Metanephros (tissue), 2 donors: ENCODE data around the gene FBXL17. TPM values are rescaled to one million over a fixed set of nuclear protein-coding genes. Genes with fewer than 3 reads are reported as not detected.

Experiments used
- small RNA-seq: library from RNA; depleted of rRNA; stranded (forward); fragments of <200 nt; gene quantifications from one replicate; pipeline ENCODE3, GENCODE V24; 2014; ENCODE audit warnings: low replicate concordance
- total RNA-seq: library from RNA; depleted of rRNA; stranded (reverse); fragments of >200 nt; gene quantifications from one replicate; pipeline ENCODE4 v1.2.3, GENCODE V29; 2014

The FBXL17 gene
- total RNA-seq: 26.0 TPM

GRCh38 chr5:108381954-108382783 is at the start of gene FBXL17:
Gene FBXL17 (minus strand): TSS chr5:108382098.

Small RNAs within 50 kb of the gene (small RNA-seq; reads per million reads assigned to genes)
- not detected for gene RN7SKP122
